ENCODE results near the gene DUOX2.

The DUOX2 gene

DNA sequence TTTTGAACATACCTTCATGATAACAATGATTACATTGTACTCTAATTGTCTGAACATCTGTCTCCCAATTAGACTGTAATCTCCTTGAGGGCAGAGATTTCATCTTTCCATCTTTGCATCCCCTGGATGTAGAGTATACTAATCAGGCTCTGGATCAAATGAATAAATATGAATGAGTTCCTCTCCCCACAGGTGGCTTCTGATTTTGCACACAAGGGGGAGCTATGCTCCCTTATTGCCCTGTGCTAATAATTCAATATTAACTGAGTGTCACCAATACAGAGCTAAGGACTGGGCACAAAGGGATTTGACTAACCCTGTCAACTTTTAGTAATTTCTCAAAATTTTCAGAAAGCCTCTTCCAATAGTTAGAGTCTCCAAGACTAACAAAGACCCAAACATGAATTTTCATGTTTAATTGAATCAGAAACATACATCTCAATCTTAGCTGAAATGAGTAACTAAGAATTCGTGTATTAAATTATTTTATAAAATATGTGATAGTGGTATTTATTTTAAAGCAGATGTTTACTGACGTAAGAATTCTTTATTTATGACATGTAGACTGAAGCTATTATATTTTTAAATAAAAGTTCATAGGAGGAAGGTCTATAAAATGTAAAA, 12.7 kb upstream of the DUOX2 start:
- no peak overlapping the region for H3K4me3 ChIP-seq (ENCODE audit: low read depth, low read length)
- TF ChIP-seq, protein P1, sequence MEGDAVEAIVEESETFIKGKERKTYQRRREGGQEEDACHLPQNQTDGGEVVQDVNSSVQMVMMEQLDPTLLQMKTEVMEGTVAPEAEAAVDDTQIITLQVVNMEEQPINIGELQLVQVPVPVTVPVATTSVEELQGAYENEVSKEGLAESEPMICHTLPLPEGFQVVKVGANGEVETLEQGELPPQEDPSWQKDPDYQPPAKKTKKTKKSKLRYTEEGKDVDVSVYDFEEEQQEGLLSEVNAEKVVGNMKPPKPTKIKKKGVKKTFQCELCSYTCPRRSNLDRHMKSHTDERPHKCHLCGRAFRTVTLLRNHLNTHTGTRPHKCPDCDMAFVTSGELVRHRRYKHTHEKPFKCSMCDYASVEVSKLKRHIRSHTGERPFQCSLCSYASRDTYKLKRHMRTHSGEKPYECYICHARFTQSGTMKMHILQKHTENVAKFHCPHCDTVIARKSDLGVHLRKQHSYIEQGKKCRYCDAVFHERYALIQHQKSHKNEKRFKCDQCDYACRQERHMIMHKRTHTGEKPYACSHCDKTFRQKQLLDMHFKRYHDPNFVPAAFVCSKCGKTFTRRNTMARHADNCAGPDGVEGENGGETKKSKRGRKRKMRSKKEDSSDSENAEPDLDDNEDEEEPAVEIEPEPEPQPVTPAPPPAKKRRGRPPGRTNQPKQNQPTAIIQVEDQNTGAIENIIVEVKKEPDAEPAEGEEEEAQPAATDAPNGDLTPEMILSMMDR (IDR thresholded peaks at IDR 0.05; ENCODE audit: borderline replicate concordance, insufficient read depth, low read depth, low read length) = peak; percentile 66

GRCh38 chr15:45123397-45123796, 9.4 kb upstream of the DUOX2 start:
- TF ChIP-seq, protein P1 (IDR thresholded peaks at IDR 0.05; ENCODE audit: borderline replicate concordance, insufficient read depth, low read depth, low read length) = no peak
- no peak overlapping the region for H3K4me3 ChIP-seq (ENCODE audit: low read depth, low read length)

- TF ChIP-seq, protein P1 (IDR thresholded peaks at IDR 0.05; ENCODE audit: borderline replicate concordance, insufficient read depth, low read depth, low read length) = no peak
- no peak overlapping the region for H3K4me3 ChIP-seq (ENCODE audit: low read depth, low read length)
Measured at GRCh38 chr15:45122719-45123118, 8.7 kb upstream of the DUOX2 start.

- no peak overlapping the region for H3K4me3 ChIP-seq (ENCODE audit: low read depth, low read length)
- TF ChIP-seq, protein P1 (IDR thresholded peaks at IDR 0.05; ENCODE audit: borderline replicate concordance, insufficient read depth, low read depth, low read length) = no peak
Measured at GRCh38 chr15:45121706-45122417, 7.9 kb upstream of the DUOX2 start.

DNA sequence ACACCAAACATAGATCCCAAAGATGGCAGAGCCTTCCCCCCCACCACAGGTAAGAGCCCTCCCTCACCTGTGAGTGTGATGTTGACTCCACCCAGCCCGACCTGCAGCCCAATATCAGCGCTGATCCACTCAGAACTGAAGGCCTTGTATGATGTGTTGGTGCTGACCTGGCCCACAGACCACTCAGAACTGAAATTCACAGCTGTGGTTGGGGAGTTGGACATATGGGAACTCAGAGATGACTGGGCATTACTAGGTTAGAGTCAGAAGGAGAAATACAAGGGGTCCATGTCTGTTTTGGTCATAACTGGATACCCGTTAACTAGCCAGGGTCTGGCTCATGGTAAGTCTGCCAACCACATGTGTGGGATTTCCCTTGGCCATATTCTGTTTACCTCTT, 7.0 kb upstream of the DUOX2 start:
- no peak overlapping the region for H3K4me3 ChIP-seq (ENCODE audit: low read depth, low read length)
- TF ChIP-seq, protein P1 (IDR thresholded peaks at IDR 0.05; ENCODE audit: borderline replicate concordance, insufficient read depth, low read depth, low read length) = no peak

GRCh38 chr15:45120081-45120972, 6.4 kb upstream of the DUOX2 start:
- TF ChIP-seq, protein P1 (IDR thresholded peaks at IDR 0.05; ENCODE audit: borderline replicate concordance, insufficient read depth, low read depth, low read length) = no peak
- H3K4me3 ChIP-seq (ENCODE audit: low read depth, low read length) = no peak overlapping the region

Measured in GM12875 (cell line).